GM21528 (cell line): ENCODE measurements around the gene VWF.

Source experiments
- ATAC-seq: cut with Tn5 transposase; IDR thresholded peaks from one replicate; pipeline ENCODE4 v1.9.1; 2021; ENCODE audit warnings: mild to moderate bottlenecking, moderate library complexity; ENCODE audit not compliant: unreplicated experiment, low FRiP score

The VWF gene

DNA sequence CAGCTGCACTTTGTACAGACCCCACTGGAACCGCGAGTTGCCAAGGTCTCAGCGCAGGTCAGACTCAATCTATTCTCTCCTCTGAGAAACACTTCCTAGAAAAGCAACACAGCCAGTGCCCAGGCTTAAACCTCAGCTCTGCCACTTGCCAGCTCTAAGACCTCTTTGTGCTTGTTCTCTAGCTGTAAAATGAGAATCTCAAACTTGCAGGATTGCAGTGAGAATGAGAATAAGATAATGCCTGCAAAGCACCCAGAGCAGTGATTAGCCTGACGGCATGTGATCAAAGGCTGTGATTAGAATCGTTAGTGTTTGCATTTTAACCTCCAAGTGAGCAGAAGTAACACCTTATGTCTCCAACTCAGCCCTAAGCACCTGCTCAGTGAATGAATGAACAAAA is 200.7 kb downstream of the VWF start:
- no peak for ATAC-seq

DNA sequence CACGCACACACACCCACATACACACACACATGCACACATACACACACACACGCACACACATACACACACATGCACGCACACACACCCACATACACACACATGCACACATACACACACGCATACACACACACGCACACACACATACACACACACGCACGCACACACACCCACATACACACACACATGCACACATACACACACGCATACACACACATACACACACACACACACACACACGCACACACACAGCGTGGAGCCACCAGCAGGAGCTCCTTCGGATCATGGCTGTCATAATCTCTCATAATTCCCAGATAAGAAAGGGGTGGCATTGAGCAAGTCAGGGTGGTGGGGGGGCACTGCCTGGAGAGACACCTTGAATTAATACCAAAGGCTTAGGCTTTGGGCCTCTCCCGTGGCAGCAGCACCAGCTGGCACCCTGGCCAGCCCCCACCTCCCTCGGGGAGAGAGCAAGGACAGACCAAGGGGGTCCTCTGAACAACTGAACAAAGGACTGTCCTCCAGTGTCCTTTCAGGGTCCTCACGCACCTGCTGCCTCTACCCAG is 201.3 kb downstream of the VWF start:
- no peak for ATAC-seq

DNA sequence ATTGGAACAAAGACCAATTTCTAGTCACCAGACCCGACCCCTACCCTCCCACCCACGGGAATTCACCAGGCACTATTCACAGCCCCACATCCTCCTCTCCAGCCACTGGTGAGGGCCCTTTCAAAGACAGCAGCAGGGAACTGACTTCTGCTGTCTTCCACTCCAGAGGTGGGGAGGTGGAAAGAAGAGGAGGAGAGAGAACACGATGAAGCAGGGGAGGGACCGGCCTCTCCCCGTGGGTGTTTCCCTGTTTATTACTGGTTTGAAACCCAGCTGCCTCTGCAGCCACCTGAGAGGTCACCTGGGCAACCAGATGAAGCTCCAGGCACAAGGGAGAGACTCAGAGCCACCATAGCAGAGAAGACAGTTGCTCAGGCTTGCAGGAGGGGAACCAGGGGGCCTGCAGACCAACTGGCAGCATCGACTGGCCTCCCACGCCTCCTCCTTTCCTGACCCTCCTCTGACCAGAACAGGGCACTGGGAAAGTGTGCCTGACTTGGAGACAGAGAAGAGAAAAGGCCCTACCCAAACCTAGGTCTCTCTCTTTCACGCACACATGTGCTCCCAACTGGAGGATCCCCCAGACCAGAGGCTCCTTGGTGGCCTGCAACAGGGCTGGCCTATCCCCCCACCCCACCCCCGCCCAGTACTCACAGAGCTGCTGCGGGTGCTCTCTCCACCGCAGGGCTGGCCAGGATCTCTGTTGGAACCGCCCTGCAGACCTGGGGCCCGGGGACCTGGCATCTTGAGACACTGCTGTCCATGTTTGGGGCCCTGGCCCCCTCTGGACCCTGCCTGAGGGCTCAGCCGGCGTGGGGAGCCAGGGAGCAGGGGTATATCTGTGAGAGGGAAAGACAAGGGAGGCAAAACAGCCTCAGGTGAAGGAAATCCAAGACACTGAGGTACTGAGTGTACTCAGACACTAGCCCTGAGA is 202.2 kb downstream of the VWF start:
- no peak for ATAC-seq

DNA sequence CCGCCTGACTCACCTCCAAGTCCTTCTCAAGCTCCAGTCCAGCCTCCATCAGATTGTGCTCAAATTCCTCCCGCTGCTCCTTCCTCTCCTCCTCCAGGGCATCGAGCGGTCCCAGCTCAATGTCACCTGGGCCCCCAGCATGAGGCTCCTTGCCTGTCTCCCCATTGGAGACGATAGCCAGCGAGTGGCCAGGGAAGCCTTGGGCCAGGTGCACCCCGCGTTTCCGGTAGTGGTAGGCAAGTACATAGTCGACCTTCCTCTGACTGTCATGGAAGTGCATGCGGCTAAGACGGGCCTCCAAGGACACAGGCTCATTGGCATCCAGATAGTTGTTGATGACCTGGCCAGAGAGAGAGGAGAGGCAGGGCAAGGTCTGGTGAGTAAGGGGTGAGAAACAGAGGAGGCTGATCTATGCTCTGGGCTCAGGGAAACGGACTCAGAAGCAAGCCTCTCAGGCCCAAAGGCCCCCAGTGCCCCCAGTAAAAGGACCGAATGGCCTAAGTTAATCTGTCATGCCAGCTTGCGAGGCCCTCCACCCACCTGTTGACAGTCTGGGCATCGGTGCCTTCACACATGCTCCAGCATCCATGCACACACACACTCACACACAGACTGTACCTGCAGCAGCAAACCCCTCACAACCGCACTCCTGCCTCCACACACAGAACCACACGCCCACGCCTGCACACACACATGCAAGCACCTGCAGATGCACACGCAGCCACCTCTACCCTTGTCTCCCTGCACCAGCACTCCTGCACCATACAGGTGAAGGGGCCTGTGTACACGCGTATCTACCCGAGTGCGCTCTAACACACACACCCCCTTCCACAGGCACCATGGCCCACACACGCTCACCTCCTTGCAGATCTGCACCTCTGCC is 203.2 kb downstream of the VWF start:
- no peak for ATAC-seq

DNA sequence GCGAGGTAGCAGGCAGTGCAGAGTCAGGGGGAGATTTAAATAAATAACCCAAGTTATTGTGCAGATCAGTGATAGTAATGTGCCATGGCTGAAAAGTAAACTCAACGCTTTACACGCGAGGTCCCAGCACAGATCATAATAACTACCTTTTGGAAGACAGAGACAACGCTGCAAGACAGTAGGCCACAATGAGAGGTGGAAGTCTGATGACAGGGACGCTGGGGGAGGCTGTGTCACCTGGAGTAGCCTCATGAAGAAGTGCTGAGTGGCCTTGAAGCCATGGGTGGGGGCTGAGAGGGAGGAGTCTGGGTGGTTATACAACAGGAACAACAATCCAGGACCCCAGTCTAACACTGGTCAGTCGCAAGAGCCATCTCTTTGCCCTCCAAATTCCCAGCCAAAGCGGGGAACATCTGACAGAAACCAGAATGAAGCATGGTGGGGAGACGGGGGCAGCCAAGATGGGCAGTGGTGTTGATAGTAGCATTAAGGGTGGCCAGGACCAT is 207.6 kb downstream of the VWF start:
- no peak for ATAC-seq

DNA sequence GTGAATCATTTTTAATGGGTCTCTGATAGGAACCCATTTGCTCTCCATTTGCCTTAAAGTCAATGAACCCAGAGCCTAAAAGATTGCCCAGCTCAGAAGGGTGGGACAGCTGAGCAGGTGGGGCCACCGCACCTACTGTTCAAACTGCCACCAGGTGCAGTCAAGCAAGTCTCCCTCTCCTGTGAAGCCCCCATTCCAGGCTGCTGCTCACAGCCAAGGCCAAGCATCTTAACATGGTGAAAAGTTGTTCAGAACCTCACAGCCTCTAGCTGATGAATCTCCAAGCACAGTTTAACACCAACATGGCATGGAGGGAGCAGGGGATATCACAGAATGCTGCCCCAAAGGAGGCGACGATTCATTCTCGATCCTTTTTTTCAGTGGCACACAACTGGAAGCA is 209.0 kb downstream of the VWF start:
- ATAC-seq: no peak

DNA sequence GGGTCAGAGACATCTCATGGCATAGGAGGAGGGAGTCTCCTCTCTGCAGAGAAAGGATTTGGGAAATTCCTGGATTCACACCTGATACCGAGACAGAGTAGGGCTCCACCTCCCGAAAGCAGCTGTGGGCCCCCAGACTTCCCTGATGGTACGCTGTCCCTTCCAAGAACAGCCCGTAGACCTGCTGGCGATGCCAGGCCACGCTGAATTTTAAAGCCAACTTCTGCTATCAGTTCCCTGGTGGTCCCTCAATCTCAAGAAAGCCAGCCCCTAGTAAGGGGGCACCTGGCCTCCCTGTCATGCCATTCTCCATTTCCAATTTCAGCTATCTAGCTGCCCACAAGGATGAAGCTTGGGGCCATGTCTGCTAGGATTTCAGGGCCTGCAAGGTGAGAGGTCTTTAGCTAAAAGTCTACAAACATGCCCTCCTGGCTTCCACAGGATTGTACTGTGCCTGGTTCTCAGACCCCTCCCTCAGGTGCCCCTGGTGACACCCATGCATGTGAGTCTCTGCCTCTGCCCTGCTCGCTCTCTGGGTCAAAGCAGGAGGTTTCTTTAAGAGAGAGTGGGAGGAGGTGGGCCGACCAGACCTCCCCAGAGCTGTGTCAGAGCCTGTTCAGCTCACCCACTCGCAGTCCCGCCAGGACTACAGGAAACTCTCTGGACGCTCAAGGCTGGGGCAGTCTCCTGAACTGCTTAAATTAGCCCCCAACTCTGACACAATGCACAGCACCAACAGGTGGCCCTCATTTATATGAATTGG is 209.9 kb downstream of the VWF start:
- no peak for ATAC-seq

DNA sequence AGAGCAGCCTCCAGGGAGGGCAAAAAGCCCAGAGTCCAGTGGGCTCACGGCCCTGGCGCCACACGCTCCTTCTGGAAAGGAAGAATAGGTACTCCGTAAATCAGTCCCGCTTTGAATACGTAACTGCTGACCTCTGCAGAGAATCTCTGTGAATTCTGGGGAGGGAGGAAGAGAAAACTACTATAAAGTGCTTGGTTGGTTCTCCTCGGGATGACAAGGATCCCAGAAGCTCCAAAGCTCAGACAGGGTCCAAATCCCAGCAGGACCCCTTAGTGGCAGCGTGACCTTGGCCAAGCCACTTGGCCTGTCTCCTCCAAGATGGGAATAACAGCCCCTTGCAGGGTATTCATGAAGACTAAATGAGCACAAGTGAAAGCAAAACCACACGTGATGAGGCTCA is 211.1 kb downstream of the VWF start:
- ATAC-seq: no peak

DNA sequence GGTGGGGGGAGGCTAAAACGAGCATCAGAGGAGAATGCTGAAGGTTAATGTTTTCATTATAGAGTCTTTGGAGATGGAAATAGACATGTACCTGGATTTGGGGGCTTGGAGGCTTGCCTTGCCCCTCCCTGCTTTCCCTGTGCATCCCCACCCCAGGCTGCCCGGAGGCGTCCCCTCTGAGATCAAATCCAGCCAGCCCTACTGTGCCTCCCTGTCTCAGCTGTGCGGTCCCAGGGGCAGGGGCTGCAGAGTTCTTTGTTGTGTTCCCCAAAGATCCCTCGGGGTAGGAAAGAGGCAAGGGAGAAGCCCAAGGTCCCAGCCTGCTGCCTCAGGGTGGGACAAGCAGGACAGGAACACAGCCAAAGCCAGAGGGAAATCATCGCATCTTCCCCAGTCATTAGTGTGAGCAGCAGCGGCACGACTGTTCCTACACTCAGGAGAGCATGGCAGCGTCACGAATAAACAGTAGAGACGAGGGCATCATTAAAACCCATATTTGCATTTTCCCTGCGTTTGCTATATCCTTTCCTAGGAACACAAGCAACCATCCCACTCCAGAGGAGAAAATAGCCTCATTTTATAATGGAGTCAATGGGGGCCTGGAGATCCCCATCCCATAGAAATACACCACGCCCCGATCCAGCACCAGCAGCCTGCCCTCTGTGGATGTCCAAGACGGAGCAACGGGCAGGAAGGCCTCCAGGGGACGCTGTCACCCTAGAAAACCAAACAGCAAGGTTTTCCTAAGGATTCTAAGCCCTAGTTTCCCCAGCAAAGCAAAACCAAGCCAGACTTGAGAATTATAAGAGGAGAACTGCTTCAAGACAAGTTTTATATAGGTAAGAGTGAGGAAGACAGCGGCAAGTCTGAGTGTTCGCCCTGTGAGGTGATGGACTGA is 211.8 kb downstream of the VWF start:
- no peak for ATAC-seq

DNA sequence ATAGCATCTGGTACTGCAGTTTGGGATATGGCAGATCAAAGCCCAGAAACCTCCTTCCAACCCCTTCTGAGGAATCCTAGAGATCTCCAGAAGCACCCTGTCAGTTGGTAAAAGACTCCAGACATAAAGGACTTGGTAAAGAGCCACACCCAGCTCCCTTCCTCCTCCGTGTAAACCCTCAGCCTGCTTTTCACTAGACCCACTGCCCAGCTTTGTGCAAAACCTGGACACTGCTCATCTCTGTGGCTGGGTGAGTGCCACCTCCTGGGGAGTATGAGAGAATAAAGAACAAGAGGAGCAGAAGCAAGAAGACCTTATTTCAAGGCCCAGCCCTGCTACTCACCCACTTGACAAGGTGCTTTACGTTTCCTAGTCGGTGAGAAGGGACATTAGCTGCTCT is 212.5 kb downstream of the VWF start:
- no peak for ATAC-seq

DNA sequence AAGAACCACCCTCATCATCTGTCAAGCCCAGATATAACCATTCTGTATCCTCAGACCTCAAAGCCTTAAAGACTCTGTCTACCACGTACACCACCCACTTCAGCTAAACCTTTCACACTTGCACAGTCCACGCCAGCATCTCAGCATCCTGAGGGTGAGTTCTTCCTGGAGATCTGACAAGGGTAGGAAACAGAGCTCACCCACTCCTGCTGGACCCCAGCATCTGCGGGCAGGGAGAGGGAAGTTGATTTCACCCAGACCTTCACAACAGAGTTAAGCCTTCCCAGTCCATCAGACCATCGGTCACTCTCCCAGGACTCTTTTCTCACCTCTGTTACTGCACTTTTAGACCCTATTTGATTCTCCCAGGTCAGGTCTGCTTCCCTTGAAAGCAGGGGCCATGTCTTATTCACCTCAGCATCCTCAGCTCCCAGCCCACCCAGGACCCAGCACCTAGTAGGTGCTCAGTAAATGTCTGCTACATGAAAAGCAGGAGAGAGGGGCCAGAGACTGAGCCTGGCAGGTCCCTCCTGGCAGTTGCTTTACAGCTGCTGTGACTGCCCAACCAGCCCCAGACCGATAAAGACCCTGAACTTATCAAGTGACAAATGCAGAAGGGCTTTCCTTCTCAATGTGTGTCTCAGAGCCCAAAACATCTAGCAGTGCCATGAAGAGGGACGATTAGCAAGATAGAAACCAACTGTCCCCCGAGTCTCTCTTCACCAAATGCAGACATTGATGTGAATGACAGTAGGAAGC is 213.5 kb downstream of the VWF start:
- no peak for ATAC-seq

DNA sequence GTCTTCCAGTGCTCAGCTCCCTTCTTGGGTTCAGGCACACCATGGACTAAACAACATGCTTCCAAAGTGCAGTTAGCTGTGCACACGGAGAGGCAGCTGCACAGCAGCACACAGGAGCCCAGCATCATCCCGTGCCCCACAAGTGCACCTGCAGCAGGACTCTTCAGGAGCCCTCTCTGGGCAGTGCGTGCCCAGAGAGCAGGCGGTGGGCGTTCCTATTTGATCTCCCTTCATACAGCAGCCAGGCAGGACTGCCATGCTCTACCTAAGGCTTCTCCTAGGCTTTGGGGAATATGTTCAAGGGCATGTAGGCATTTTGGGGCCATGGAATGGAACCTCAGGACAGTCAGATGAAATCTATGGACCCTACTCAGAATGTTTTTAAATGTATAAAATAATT is 214.9 kb downstream of the VWF start:
- no peak for ATAC-seq

DNA sequence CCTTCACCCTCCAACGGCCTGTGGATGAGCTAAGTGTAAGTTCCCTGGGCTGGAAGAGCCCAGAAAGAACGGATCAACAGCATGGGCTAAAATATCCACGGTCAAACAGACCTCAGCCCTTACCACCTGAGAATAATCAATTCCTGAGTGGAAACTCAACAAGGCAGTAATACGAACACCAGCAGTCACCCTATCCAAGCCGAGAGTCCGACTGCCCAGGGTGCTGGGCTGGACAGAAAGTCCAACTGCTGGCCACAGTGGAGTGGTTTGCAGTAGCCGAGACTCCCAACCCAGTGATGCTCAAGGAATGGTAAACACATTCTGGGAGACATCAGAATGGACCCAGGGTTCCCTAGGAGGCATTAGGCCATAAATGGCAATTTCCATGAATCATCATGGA is 216.2 kb downstream of the VWF start:
- no peak for ATAC-seq

DNA sequence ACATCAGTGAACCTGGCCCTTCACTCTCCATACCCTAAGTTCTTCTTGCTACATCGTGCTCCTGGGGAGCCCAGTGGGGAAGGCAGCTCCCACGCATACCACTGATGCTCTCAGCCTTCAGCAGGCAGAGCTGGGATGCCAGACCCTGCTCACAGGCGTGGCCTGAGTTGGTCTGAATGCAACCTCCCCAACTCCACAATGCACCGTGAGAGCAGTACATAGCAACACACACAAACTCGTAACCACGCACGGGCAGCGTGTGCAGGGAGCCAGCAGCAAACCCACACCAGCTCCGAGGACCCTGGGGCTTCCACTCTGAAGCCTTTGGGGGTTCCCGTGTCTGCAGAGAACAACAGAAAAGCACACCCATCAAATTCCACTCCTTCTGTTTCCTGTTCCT is 216.7 kb downstream of the VWF start:
- no peak for ATAC-seq

DNA sequence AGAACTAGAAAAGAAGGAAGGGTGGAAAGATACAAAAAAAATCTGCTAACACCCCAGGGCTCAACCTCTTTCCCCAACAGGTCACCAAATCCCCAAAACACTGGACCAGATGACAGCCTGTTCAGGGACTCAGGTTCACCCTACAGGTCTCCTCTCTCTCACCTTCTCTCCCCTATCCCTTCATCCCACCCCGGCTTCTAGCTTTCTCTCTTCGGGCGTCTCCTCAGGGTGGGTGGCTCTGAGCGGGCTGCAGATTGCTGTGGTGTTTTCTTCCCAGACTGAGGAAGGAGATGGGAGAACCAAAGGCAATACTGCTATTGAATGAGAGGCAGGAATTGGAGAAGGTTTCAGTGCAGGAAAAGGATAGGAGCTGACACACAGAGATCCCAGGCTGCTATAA is 218.7 kb downstream of the VWF start:
- ATAC-seq: no peak

DNA sequence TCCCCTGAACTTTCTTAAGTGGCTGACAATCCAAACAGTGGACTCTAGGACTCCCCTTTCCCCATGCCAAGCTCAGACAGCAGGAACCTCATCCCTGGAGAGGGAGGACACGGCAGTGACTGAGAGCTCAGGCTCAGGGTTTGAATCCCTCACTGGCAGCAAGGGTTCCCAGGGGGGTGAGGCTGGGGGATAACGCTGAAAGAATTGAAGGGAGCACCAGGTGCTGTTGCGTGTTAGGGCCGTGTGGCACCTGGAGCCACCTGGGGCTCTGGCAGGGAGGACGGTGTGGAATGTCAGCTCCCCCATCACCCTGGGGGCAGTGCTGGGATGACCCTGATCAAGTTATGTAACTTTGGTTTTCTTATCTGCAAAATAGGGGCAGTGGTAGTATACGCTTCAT is 219.5 kb downstream of the VWF start:
- no peak for ATAC-seq

DNA sequence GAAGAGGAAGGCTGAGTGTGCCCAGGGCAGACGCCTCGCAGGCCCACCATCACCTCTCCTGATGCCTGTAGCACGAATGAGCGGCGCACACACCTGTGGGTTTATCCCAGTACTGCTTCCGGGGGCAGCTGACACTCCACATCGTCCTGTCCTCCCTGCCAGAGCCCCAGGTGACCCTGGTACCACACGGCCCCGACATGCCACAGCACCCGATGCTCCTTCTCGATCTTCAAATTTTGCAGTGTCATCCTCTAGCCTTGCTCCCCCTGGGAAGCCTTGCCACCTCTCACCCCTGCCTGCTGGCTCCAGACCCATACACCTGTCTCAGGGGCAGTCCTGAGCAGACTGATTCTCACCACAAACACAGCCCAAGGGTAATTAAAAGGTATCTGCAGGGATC is 220.0 kb downstream of the VWF start:
- ATAC-seq: no peak

DNA sequence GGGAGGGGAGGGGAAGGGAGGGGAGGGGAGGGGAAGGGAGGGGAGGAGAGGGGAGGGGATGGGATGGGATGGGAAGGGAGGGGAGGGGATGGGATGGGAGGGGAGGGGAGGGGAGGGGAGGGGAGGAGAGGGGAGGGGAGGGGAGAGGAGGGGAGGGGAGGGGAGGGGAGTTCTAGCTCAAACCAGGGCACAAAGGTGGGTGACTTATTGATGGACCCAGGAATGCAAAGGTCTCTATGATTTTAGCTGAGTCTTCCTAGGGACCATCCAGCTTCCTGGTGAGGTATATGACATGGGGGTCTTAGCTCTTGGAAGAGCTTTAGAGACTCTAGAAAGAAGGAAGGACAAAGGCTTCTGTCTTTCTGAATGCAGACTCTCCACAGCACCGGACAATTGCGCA is 221.7 kb downstream of the VWF start:
- no peak for ATAC-seq

DNA sequence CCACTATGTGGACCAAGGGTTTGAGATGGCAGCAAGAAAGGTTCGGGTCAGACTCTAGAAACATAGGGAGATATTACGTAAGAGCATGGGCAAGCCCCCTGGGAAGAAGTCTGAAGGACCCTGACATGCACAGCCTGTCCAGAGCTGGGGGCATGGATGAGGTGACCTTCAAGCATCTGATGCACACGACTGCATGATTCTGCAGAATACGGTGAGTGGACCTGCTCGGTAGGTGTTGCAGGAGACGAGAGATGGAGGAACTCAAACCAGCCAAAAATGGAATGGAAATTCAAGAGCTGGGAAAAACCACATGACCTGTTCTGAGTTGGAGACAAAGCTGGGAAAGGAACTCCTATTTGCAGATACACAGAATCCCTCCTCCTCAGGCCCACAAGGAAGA is 223.1 kb downstream of the VWF start:
- no peak for ATAC-seq
